ENCODE results near the gene ATP1B2. TPM values are rescaled to one million over a fixed set of nuclear protein-coding genes. Genes with fewer than 3 reads are reported as not detected.

Gene ATP1B2
- total and polyA plus RNA-seq, 9 of the 15 experiments (the other 6 are each of a cell fraction or from before 2014, with no cell fraction given) = 0.23 to 6.0 (median 0.99) TPM

DNA sequence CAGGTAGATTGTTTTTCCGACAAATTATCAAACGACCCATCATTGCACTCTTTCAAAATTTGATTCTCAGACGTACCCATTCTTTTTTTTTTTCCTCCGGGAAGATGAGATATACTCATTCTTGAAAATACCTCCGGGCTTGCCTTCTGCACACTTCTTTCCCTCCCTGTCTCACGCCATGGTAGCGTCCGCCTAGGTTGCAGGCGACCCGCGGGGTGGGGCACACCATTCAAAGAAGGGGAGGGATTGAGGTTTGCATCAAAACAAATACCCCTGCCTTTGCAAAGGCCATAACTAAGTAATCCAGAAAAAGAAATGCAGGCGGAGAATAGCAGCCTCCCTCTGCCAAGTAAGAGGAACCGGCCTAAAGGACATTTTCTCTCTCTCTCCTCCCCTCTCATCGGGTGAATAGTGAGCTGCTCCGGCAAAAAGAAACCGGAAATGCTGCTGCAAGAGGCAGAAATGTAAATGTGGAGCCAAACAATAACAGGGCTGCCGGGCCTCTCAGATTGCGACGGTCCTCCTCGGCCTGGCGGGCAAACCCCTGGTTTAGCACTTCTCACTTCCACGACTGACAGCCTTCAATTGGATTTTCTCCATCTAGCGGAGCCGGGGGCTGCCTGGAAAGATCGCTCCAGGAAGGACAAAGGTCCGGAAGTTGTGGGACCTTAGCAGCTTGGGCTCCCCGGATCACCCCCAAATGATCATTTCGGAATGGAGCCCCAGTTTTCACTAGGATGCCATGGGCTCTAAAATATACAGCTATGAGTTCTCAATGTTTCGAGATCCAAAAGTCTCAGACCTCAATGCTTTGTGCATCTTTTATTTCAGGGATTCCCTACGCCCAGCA, 35.7 kb downstream of the ATP1B2 start (continued):
- TF ChIP-seq ZBTB40 (IDR thresholded peaks at IDR 0.05) (0 out of 2 replicates have a peak, but pooled peaks have one; percentile 4), ZBTB40 (CRISPR knock-in tag; IDR thresholded peaks at IDR 0.05) (no peak), CEBPG (CRISPR knock-in tag; IDR thresholded peaks at IDR 0.05) (peak; percentile 92), CEBPG (tag; conservative IDR thresholded peaks at IDR 0.05 in 1 of 2, IDR thresholded peaks at IDR 0.05 in 1 of 2) (no peak; a peak in 1 of 4 replicates), NR1H2 (CRISPR knock-in tag; IDR thresholded peaks at IDR 0.05) (0 out of 2 replicates have a peak, but pooled peaks have one; percentile 62), TCF7L2 (IDR thresholded peaks at IDR 0.05; ENCODE audit: low read depth, low read length) (peak; percentile 89), MTA2 (IDR thresholded peaks at IDR 0.05; ENCODE audit: low read depth) (no peak), PML (IDR thresholded peaks at IDR 0.05; ENCODE audit: low read length) (peak; percentile 79), KLF10 (CRISPR knock-in tag; IDR thresholded peaks at IDR 0.05) (no peak), ZNF174 (CRISPR knock-in tag; IDR thresholded peaks at IDR 0.05) (no peak), ZBTB11 (CRISPR knock-in tag; IDR thresholded peaks at IDR 0.05) (peak in 1 of 3 experiments; percentile 11; a peak in 1 of 6 replicates), GABPA (tag; conservative IDR thresholded peaks at IDR 0.05; ENCODE audit: low read depth) (peak; percentile 87), ZNF75A (CRISPR knock-in tag; IDR thresholded peaks at IDR 0.05) (no peak), TAF1 (IDR thresholded peaks at IDR 0.05; ENCODE audit: control insufficient read depth, extremely low read depth, insufficient read depth, low read length, severe bottlenecking) (peak; percentile 82)
